Mesenteric fat pad (tissue), 1 donor: ENCODE data around the gene ATP6V1G1. TPM values are rescaled to one million over a fixed set of nuclear protein-coding genes. Genes with fewer than 3 reads are reported as not detected.
A peak's percentile ranks its signal among the peaks of the same experiment; 100 is the strongest.

Experiments used
- DNase-seq: peaks from one replicate; pipeline ENCODE4 v3.0.0-alpha.2; 2020; ENCODE audit warnings: low spot score
- total RNA-seq: library from RNA; stranded (reverse); fragmentation: NEBNext Ultra II Directional; extraction: Animal tissue kit (Norgen Biotek cat#: 25700); gene quantifications from one replicate; pipeline ENCODE4 v1.2.1, GENCODE V29; 2021
- donor health status: DM: yes; HTN: yes; CAD: no.

ATP6V1G1 gene
- total RNA-seq, 1 donor from 2014 or later: 70.4 TPM

- DNase-seq: peak; percentile 90
These were observed 24.1 kb downstream of the ATP6V1G1 start for GRCh38 chr9:114611516-114612271.

- DNase-seq: peak; percentile 59
These were observed 24.8 kb downstream of the ATP6V1G1 start for GRCh38 chr9:114612272-114612923.

- DNase-seq: peak; percentile 22
These were observed 25.5 kb downstream of the ATP6V1G1 start for GRCh38 chr9:114613087-114613486.

- DNase-seq: no peak
These were observed 26.4 kb downstream of the ATP6V1G1 start for GRCh38 chr9:114613919-114614318.

GRCh38 chr9:114614373-114614772, 26.8 kb downstream of the ATP6V1G1 start:
- DNase-seq: peak; percentile 47

- DNase-seq: peak; percentile 47
These were observed 29.3 kb downstream of the ATP6V1G1 start for GRCh38 chr9:114616684-114617520.

GRCh38 chr9:114619191-114619761, 31.7 kb downstream of the ATP6V1G1 start:
- DNase-seq: no peak

- DNase-seq: no peak
These were observed 34.0 kb downstream of the ATP6V1G1 start for GRCh38 chr9:114621561-114621960.

GRCh38 chr9:114621975-114622609, 34.5 kb downstream of the ATP6V1G1 start:
- DNase-seq: peak; percentile 33

- DNase-seq: no peak
These were observed 37.1 kb downstream of the ATP6V1G1 start for GRCh38 chr9:114624677-114625076.

GRCh38 chr9:114626415-114627020, 38.9 kb downstream of the ATP6V1G1 start:
- DNase-seq: peak; percentile 62

- no peak for DNase-seq
These were observed 40.0 kb downstream of the ATP6V1G1 start for GRCh38 chr9:114627553-114627952.

GRCh38 chr9:114629563-114630090, 42.1 kb downstream of the ATP6V1G1 start:
- no peak for DNase-seq

GRCh38 chr9:114631166-114631565, 43.6 kb downstream of the ATP6V1G1 start:
- no peak for DNase-seq

GRCh38 chr9:114633438-114634089, 46.0 kb downstream of the ATP6V1G1 start:
- no peak for DNase-seq

- DNase-seq: no peak
These were observed 46.8 kb downstream of the ATP6V1G1 start for GRCh38 chr9:114634387-114634786.

- DNase-seq: no peak
These were observed 50.8 kb downstream of the ATP6V1G1 start for GRCh38 chr9:114638404-114638803.

GRCh38 chr9:114641967-114642366, 54.4 kb downstream of the ATP6V1G1 start:
- no peak for DNase-seq

GRCh38 chr9:114643001-114643400, 55.4 kb downstream of the ATP6V1G1 start:
- DNase-seq: peak; percentile 43

- no peak for DNase-seq
These were observed 56.3 kb downstream of the ATP6V1G1 start for GRCh38 chr9:114643896-114644295.
